Activated CD4-positive, alpha-beta T cell treated with anti-CD3 and anti-CD28 coated beads, Interleukin-2, Interleukin-4, amounts not matched to agents 100 ng/mL and 50 ng/mL, durations not matched to agents 16 hours and 8 hours (primary cell): ENCODE results near the gene ZNF32.
"Not testable (repeated sequence)": the region's sequence is repeated elsewhere in the genome, so short reads cannot be mapped to it uniquely, and the experiment has no call there.

ENCODE experiments used
- DNase-seq: peaks from one replicate; pipeline ENCODE4 v3.0.0-alpha.2; 2020; ENCODE audit warnings: low spot score

ZNF32 gene

DNA sequence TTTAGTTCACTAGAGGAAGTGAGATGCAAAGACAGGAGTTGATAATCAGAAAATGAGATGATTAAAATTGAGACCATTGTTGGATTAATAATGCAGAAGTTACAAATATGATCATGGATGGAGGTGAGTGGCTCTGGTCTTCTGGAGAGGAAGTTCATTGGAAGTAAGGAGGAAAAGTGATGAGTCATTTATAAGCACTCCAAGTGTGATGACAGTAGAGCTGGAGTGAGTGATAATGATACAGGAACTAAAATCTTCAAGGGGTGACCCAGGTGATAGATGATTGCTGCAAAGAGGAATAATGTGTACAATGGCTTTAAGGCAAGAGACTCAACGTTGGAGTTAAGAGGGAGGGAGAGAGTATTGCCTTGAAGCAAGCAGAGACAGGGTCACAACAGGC, 20.7 kb downstream of the ZNF32 start:
- no peak for DNase-seq

DNA sequence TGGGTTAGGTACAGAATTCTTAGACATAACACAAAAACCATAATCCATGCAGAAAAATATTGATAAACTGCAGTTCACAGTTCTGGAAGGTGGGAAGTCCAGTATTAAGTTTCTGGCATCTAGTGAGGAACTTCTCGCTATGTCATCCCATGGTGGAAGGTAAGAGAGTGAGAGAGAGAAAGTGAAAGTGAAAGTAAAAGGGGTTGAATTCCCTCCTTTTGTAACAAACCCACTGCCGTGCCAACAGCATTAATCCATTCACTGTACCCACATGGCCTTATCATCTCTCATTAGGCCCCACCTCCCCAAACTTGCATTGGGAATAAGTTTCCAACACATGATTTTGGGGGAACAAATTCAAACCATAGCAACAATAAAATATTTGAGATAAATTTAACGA, 25.3 kb downstream of the ZNF32 start:
- no peak for DNase-seq

DNA sequence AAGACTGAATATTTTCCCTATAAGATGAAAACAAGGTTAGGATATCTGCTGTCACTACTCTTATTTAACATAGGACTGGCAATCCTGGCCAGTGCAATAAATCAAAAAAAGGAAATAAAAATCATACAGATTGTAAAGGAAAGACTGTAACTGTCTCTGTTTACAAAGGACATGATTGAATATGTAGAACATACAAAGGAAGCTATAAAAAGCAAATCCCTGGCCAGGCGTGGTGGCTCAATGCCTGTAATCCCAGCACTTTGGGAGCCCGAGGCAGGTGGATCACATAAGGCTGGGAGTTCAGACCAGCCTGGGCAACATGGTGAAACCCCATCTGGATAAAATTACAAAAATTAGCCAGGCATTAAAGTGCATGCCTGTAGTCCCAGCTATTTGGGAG, 26.6 kb downstream of the ZNF32 start:
- no peak for DNase-seq

DNA sequence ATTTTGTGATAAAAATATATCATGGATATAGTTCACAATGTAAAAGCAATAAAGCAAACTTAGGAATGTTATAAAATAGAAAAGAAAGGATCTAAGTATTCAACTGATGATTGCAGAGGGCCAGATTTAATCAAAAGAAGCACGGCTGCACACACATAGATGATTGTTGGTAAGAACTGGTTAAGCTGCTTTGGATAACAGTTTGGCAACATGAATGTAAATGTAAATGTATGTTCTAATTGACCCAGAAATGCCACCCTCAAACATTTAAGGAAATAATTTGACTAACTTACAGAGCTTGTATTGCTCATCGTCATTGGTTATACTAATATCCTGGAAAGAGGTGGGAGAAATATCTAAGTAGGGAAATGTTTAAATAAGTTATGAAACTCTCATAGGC, 29.3 kb downstream of the ZNF32 start:
- no peak for DNase-seq

DNA sequence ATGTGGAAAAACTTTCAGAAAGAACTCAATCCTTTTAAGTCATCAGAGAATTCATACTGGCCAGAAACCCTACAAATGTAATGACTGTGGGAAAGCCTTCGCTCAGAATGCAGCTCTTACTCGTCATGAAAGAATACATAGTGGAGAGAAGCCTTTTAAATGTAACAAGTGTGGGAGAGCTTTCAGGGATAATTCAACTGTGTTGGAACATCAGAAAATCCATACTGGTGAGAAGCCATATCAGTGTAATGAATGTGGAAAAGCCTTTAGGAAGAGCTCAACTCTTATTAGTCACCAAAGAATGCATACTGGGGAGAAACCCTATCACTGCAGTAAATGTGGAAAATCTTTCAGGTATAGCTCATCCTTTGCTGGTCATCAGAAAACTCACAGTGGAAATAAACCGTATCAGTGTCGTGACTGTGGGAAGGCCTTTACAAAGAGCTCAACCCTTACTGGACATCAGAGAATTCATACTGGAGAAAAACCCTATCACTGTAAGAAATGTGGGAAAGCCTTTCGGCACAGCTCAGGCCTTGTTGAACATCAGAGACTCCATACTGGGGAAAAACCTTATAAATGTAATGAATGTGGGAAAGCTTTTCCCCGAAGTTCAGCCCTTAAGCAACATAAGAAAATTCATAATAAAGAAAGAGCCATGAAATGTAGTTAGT, 31.8 kb downstream of the ZNF32 start:
- DNase-seq, result no peak

DNA sequence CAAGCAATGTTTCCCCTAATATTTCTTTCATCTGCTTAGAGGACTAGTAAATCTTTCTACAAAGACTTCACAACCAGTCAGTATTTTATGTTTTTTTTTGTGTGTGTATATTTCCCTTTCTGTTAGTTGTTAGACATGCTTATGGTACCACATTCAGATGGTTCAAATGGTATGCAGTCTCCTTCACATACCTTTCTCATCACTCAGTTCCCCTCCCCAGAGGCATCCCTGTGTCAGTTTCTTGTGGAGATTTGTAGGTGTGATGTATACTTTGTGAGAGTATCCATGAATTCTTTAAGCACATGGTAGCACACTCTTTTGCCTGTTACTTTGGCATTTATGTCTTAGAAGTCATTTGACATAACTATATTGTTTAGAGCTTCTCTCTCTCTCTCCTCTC, 38.0 kb downstream of the ZNF32 start:
- no peak for DNase-seq

DNA sequence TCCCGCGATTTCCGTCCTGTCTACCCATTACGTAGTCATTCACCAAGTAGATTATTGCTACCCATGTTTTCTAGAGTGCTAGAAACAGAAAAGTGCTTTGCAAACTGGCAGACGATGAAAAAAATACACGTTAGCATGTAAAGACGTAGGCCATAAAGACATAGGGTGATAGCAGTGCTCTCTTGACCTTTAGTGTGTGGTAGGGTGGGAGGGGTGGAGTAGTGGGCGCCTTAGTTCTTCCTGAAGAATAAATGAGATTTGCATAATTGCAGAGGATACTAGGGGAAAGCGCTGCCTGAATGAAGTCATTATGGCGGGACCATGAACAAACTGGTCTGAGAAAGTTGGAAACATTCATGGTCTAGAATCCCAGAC, 41.5 kb downstream of the ZNF32 start:
- DNase-seq, result no peak

DNA sequence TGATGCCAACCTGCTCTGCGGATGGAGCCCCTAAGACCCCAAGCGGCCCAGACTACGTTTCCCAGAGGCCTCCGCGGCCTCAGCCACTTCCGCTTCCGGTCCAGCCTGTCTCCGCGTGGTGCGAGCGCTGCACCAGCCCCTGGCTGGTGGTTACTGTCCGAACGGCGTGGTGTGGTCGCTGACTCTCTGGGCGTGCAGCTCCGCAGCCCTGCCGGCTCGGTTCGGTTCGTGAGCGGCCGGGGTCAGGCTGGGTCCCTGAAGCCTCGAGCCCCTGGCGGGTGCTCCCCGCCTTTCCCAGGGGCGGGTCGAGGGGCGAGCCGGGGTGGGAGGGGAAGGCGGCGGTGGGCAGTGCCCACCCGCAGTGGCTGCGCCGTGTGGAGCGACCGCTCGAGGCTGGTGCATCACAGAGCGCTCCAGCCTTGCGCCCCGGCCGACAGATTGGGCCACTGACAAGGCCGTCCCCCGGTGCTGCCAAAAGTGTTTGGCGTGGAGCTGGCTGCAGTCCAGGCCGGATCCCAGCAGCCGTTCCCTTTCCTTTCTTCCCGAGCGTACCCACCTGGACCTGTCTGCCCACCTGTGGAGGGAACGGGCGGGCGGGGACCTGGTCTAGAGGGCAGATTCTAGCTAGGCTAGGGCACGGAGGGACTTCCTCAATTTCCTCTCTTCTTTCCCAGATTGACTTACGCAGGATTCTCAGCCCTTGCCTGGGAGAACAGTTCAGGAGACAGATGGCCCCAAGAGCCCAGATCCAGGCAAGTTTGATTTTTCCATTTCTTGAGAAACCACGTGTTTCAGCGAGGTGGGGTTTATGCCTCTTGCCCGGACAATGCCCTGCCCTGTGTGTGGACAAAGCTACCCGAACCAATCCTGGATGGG, 42.1 kb downstream of the ZNF32 start, which contains the start of gene ZNF485:
ZNF485 (plus strand) TSS at position 116 of the 876 bp plus-strand sequence; CDS start at position 729, 613 bp downstream.
- peak; percentile 59 for DNase-seq

DNA sequence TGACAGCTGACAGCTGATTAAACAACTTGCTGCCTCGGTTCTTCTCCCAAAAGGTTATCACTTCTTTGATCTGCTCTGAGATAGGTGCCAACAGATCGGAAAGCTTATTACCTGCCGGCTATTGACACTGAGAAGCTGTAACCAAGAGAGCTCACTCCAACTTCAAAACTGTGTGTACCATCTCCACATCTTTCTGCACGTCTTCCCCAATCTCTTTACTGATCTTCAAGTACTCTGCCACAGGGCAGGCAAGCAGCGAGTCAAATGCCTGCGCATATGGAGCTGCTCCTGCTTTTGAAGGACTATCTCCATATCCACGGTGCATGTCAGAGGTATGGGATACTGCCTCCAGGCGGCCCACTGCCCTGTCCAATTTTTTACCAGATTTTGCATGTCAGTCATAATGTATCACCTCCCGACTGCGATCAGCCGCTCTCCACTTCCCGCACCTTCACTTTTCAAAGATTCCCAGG, 42.8 kb downstream of the ZNF32 start:
- DNase-seq, result no peak

DNA sequence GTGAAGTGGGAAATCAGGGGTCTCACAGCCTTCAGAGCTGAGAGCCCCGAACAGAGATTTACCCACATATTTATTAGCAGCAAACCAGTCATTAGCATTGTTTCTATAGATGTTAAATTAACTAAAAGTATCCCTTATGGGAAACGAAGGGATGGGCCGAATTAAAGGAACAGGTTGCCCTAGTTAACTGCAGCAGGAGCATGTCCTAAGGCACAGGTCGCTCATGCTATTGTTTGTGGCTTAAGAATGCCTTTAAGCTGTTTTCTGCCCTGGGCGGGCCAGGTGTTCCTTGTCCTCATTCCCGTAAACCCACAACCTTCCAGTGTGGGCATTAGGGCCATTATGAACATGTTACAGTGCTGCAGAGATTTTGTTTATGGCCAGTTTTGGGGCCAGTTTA, 47.1 kb downstream of the ZNF32 start:
- DNase-seq, result not testable (repeated sequence)

DNA sequence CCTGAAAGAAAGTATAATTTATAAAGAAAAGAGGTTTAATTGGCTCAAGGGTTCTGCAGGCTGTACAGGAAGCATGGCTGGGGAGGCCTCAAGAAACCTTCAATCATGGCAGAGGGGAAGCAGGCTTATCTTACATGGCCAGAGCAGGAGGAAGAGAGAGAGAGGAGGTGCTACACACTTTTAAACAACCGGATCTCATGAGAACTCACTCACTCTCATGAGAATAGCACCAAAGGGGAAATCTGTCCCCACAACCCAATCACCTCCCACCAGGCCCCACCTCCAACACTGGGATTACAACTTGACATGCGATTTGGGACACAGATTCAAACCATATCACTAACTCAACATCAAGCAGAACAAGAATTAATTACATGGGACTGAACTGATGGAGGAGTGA, 49.3 kb downstream of the ZNF32 start:
- no peak for DNase-seq

DNA sequence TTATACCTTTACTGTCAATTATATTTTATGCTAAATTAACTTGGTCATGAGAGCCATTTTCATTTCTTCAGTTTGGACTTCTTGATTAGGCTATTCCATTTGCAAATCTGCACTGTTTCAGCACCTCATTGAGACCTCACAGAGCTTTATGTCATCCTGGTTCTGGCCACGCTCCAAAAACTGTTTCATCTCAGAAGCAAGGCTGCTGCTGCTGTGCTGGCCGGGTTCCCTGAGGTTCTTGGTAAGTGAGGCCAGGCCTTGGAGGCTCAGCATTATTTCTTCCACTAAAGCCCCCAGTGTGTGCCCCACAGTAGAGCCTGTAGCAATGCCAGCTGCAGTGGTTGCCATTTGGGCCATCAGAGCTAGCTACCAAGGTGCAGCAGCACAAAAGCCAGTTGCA, 50.2 kb downstream of the ZNF32 start:
- DNase-seq, result no peak

DNA sequence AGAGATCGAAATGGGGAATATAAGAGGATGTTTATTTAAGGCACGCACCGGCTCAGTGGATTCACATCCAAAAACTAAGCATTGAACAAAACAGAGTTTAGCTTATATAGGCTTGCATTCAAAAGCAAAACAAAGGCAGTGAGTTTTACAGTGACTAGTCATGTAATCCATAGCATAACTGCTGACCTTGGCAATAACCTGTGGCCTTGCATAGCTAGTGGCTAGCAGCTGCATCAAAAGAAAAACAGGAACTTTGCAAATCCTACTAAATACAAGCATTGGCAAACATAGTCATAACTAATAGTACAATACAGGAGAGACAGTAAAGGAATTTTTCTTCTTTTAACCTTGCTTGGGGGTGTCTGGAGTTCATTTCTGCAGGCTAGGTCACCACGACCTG, 52.1 kb downstream of the ZNF32 start:
- no peak for DNase-seq

DNA sequence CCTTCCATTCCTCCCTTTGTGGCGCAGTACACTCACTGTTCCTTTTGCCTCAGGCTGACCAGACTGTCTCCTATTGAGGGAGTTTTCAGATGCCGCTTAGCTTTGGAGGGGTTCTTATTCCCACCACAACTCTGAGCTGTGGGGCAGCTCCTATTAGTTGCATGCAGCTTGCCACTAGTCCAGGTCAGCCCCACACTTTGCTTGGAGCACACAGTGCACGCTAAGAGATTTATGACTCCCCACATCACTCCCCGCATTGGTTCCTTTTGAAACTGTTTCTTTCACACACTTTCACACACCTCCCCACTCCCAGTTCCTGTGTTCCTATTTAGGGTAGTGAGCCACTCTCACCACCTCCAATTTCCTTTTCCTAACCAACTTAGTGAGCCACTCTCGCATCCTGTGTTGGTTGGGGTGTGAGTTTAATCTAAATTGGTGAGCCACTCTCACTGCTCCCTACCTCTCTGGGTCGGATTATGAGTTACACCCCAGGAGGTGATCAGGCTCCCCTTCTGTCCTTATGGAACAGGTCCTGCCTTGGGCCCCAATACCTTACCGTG, 52.9 kb downstream of the ZNF32 start:
- DNase-seq, result peak; percentile 64

DNA sequence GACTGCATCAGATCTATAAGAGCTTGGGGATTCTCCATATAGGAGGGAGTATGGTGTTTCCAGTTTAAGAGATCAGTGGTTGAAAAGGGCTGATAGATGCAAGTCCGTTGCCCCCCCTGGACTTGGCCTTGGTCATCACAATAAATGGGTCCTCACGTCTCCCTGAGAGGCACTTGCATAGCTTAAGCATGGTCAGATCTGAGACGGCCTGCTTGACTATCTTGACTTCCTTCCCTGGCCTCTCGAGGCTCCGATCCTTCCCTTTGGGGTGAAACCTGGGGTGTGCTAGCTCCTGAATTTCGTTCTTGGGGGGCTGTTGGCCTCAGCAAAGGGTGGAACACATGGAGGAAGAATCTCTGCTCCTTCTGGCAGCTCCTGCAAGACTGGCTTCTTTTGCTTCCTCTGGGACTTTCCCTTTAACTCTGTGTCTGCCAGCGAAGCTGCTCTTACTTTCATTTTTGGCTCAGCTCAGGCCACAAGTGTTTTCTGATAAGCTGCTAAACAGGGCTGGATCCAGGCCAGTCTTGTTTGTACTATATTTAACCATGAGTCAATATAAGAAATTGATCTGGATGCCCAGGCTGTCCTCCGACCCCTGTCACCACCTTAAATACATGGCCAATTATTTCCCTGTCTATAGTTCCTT, 53.6 kb downstream of the ZNF32 start:
- DNase-seq, result peak; percentile 71
